ENCODE measurements around the gene THAP10. TPM values are rescaled to one million over a fixed set of nuclear protein-coding genes. Genes with fewer than 3 reads are reported as not detected.

THAP10 gene
- total and polyA plus RNA-seq, 4 donors, result 1.2 to 3.1 (median 2.2) TPM

DNA sequence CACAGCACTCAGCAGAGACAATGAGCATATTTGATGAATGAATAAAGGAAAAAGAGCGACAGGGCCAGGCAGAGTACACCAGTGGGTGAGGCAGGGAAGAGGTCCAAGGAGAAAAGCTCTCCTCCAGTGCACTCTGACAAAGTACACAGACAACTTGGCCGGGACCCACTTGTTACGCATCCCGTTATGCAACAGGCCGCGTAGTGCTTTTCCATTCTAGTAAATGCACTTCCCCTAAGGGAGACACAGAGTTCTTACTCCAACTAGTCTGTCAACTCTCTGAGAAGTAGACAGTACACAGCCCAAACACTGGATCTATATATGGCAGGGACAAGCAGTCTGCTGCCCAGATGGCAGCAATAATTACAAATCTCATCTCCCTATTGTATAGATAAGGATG is 56.8 kb downstream of the THAP10 start:
- H3K27me3 ChIP-seq (ENCODE audit: control insufficient read depth in 3 of 3, insufficient read depth in 3 of 3, low read length in 2 of 3), result no peaks in the 10 kb centered on the region
- no peak overlapping the region for H3K9ac ChIP-seq (ENCODE audit: insufficient read depth in 1 of 2, low read length in 2 of 2)
- 85 to 93% methylated on average over 6 of the region's 6 CpGs for WGBS, 2 donors
- ATAC-seq (ENCODE audit: insufficient read depth, low FRiP score), result no peak
- peaks cover 18 to 34% (median 25%) of the 10 kb centered on the region in 4 donors for H3K36me3 ChIP-seq (ENCODE audit: control insufficient read depth in 4 of 4, insufficient read depth in 4 of 4, low read length in 4 of 4)
- H3K4me1 ChIP-seq (ENCODE audit: control insufficient read depth in 5 of 5, insufficient read depth in 5 of 5, low read length in 5 of 5), result peaks cover 0 to 12% (median 0%) of the 10 kb centered on the region in 5 donors
- H3K27ac ChIP-seq (ENCODE audit: low read depth in 1 of 2, low read length in 1 of 2), result no peak overlapping the region
- H3K9me3 ChIP-seq (ENCODE audit: control insufficient read depth in 4 of 4, insufficient read depth in 3 of 4, low read length in 3 of 4), result no peaks in the 10 kb centered on the region
- DNase-seq, result no peak
- TF ChIP-seq, protein P1, sequence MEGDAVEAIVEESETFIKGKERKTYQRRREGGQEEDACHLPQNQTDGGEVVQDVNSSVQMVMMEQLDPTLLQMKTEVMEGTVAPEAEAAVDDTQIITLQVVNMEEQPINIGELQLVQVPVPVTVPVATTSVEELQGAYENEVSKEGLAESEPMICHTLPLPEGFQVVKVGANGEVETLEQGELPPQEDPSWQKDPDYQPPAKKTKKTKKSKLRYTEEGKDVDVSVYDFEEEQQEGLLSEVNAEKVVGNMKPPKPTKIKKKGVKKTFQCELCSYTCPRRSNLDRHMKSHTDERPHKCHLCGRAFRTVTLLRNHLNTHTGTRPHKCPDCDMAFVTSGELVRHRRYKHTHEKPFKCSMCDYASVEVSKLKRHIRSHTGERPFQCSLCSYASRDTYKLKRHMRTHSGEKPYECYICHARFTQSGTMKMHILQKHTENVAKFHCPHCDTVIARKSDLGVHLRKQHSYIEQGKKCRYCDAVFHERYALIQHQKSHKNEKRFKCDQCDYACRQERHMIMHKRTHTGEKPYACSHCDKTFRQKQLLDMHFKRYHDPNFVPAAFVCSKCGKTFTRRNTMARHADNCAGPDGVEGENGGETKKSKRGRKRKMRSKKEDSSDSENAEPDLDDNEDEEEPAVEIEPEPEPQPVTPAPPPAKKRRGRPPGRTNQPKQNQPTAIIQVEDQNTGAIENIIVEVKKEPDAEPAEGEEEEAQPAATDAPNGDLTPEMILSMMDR (IDR thresholded peaks at IDR 0.05; ENCODE audit: control extremely low read depth, extremely low read depth), result no peak
- no peak overlapping the region for H3K4me3 ChIP-seq

DNA sequence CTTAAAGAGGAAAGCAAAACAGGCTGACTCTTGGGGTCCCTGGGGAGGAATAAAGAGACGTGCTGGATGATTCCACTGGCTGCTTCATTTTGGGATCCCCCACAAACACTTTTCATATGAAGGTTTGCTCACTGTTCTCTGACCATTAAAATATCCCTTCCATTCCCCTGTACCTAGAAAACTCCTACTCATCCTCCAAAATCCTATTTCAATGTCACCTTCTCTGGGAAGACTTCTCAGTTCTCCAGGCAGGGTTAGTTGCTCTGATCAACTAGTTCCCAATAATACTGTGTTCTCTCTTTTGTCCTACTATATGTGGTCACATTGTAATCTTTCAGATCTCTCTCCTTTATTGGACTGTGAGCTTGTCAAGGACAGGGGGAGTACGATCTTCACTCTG is 57.2 kb downstream of the THAP10 start:
- Histone ChIP-seq H3K9ac (ENCODE audit: insufficient read depth in 1 of 2, low read length in 2 of 2) (no peak overlapping the region), H3K27me3 (ENCODE audit: control insufficient read depth in 3 of 3, insufficient read depth in 3 of 3, low read length in 2 of 3) (no peaks in the 10 kb centered on the region), H3K4me1 (ENCODE audit: control insufficient read depth in 5 of 5, insufficient read depth in 5 of 5, low read length in 5 of 5) (peaks cover 0 to 12% (median 0%) of the 10 kb centered on the region in 5 donors), H3K9me3 (ENCODE audit: control insufficient read depth in 4 of 4, insufficient read depth in 3 of 4, low read length in 3 of 4) (no peaks in the 10 kb centered on the region), H3K27ac (ENCODE audit: low read depth in 1 of 2, low read length in 1 of 2) (no peak overlapping the region), H3K4me3 (no peak overlapping the region), H3K36me3 (ENCODE audit: control insufficient read depth in 4 of 4, insufficient read depth in 4 of 4, low read length in 4 of 4) (peaks cover 18 to 34% (median 25%) of the 10 kb centered on the region in 4 donors)
- TF ChIP-seq, protein P1 (IDR thresholded peaks at IDR 0.05; ENCODE audit: control extremely low read depth, extremely low read depth), result no peak
- no peak for ATAC-seq (ENCODE audit: insufficient read depth, low FRiP score)
- no peak for DNase-seq
- WGBS, 2 donors, result 85 to 97% methylated on average over 2 of the region's 2 CpGs

DNA sequence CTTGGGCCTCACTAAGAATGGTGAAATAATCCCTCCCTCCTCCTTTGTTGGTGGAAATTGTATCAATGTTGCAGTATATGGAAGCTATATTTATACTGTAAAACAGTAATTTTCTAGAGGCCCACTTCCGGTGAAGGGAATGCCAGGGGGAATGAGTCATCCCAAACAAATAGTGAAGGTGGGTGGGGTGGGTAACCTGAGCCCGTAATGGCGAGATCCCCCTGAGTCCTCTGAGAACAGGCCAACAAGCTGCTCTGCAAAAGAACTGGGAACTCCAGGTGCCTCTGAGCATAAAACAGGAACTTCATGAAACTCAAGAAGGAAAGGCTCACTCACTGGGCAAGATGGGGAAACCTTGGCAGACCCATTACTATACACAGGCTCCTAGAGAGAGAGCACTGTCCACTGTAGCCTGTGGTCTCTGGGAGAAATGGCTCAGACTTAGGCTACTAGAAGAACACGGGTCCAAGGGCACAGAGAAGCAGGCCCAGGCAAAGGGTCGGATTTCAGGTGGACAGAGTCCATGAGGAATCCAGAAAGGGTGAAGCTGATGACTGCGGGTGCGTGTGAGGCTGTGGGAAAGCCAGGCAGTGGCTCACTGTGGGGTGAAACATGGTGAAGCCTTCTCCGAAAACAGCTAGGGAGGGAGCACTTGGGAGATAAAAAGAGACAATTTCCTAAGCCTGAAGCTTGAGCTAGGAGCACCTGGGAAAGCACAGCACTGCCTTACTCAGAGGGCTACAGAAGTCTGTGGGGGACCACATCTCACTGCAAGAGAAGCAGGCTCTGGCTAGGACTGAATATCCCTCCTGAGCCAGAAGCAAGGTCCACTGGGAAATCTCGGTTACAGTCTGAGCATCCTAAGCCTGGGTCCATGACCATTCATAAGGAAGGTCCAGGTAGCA is 58.1 kb downstream of the THAP10 start:
- DNase-seq, result peak in 1 of 3 donors; percentile 26
- H3K9ac ChIP-seq (ENCODE audit: insufficient read depth in 1 of 2, low read length in 2 of 2), result no peak overlapping the region
- TF ChIP-seq, protein P1 (IDR thresholded peaks at IDR 0.05; ENCODE audit: control extremely low read depth, extremely low read depth), result no peak
- peaks cover 18 to 34% (median 25%) of the 10 kb centered on the region in 4 donors for H3K36me3 ChIP-seq (ENCODE audit: control insufficient read depth in 4 of 4, insufficient read depth in 4 of 4, low read length in 4 of 4)
- H3K4me3 ChIP-seq, result no peak overlapping the region
- ATAC-seq (ENCODE audit: insufficient read depth, low FRiP score), result no peak
- peaks cover 0 to 12% (median 0%) of the 10 kb centered on the region in 5 donors for H3K4me1 ChIP-seq (ENCODE audit: control insufficient read depth in 5 of 5, insufficient read depth in 5 of 5, low read length in 5 of 5)
- no peaks in the 10 kb centered on the region for H3K27me3 ChIP-seq (ENCODE audit: control insufficient read depth in 3 of 3, insufficient read depth in 3 of 3, low read length in 2 of 3)
- H3K27ac ChIP-seq (ENCODE audit: low read depth in 1 of 2, low read length in 1 of 2), result no peak overlapping the region
- no peaks in the 10 kb centered on the region for H3K9me3 ChIP-seq (ENCODE audit: control insufficient read depth in 4 of 4, insufficient read depth in 3 of 4, low read length in 3 of 4)
- WGBS, 2 donors, result 66 to 70% methylated on average over 9 of the region's 9 CpGs
